Subcutaneous preadipocyte (primary cell): ENCODE measurements around the gene SIAH1. TPM values are rescaled to one million over a fixed set of nuclear protein-coding genes. Genes with fewer than 3 reads are reported as not detected.

ENCODE experiments used
- small RNA-seq: library from RNA; depleted of rRNA; stranded (forward); fragments of <200 nt; gene quantifications from one replicate; pipeline ENCODE3, GENCODE V24; 2012
- total RNA-seq: library from RNA; depleted of rRNA; stranded (reverse); fragments of >200 nt; gene quantifications from 2 replicates; pipeline ENCODE4 v1.2.3, GENCODE V29; 2012

SIAH1 gene, protein sequence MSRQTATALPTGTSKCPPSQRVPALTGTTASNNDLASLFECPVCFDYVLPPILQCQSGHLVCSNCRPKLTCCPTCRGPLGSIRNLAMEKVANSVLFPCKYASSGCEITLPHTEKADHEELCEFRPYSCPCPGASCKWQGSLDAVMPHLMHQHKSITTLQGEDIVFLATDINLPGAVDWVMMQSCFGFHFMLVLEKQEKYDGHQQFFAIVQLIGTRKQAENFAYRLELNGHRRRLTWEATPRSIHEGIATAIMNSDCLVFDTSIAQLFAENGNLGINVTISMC
- 18.2 and 24.6 TPM in 2 replicates for total RNA-seq

DNA sequence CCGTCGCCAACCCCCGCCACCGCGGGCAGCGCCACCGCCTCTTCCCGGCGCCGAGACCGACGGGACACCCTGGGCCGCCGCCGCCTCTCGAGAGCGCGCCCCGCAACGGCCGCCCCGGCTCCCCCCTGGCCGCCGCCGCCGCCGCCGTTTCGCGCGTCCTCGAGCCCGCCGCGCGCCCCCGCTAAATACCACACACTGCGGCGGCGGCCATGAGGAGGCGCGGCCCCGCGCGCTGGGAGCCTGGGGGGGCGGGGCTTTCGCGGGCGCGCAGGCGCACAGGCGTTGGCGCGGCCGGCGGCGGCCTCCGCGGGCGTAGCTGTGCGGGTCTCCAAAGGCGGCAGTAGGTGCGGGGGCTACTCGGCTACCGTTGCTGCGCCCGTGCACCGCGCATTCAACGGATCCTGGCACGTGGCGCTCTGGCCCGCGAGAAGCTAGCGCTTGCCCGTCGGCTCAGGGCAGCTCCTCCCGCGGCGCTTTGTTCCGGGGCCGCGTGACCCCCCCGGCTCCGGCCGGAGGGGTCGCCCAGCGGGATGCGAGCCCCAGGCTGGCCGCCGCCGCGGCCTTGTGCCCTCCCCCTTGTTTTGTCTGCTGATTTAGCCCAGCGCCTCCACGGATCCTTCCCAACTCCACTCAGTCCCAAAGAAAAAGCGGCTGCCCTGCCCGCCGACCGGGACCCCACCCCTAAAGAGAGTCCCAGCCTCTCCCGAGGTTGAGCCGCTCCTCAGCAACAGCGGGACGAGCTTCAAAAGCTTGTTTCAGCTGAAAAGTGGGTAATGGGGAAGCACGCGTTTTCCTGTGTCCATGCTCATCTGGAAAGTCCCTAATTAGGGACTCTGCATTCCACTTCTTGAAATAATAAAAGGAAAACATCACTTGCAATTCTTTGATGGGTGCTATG lies at the start of gene SIAH1:
TSS of gene SIAH1 (minus strand) at position 161 of the 898 bp plus-strand sequence. CDS start 22,985 bp downstream, outside the sequence.

Small RNA genes within 50 kb of the gene (small RNA-seq; reads per million reads assigned to genes)
- gene RF00017: not detected

Other genes starting within 250 kb of the SIAH1 start
- under 0.01 TPM in 2 replicates for gene ABCC12, start 229.4 kb downstream of the SIAH1 start, total RNA-seq
- 48.5 and 55.9 TPM in 2 replicates for gene LONP2, start 141.1 kb downstream of the SIAH1 start, total RNA-seq
- under 0.01 and 0.39 TPM in 2 replicates for gene ABCC11, start 137.9 kb downstream of the SIAH1 start, total RNA-seq
- 12.9 and 20.1 TPM in 2 replicates for gene N4BP1, start 224.8 kb upstream of the SIAH1 start, total RNA-seq